Measurements from ENCODE around the gene TRIM9.

DNA sequence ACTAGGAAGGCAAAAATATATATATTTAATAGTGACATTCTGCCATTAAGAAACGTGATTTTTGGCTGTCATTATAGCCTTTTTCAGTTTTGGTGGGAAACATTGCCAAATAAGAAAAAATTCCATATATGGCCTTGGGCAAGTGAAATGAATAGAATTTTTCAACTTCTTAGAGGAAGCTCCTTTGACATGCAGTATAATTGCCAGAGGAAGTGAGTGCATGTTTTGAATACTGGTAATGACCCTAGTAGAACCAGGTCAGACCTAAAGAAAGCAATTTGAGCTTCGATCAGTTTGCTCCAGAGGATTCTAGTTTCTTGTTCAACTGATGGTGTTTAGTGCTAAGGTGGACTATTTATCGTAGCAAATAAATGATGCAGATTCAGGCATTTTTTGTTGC, 26.2 kb upstream of the TRIM9 start:
- TF ChIP-seq, protein P1, sequence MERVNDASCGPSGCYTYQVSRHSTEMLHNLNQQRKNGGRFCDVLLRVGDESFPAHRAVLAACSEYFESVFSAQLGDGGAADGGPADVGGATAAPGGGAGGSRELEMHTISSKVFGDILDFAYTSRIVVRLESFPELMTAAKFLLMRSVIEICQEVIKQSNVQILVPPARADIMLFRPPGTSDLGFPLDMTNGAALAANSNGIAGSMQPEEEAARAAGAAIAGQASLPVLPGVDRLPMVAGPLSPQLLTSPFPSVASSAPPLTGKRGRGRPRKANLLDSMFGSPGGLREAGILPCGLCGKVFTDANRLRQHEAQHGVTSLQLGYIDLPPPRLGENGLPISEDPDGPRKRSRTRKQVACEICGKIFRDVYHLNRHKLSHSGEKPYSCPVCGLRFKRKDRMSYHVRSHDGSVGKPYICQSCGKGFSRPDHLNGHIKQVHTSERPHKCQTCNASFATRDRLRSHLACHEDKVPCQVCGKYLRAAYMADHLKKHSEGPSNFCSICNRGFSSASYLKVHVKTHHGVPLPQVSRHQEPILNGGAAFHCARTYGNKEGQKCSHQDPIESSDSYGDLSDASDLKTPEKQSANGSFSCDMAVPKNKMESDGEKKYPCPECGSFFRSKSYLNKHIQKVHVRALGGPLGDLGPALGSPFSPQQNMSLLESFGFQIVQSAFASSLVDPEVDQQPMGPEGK (CRISPR knock-in tag; IDR thresholded peaks at IDR 0.05; ENCODE audit: borderline replicate concordance): no peak
- TF ChIP-seq ZC3H10 (CRISPR knock-in tag; IDR thresholded peaks at IDR 0.05) (no peak), BACH2 (CRISPR knock-in tag; IDR thresholded peaks at IDR 0.05; ENCODE audit: borderline replicate concordance) (no peak), RARB (CRISPR knock-in tag; IDR thresholded peaks at IDR 0.05) (no peak), ZFP3 (CRISPR knock-in tag; IDR thresholded peaks at IDR 0.05) (no peak)
